Psoas muscle (tissue), 8 donors: ENCODE measurements around the gene POLR2E. TPM values are rescaled to one million over a fixed set of nuclear protein-coding genes. Genes with fewer than 3 reads are reported as not detected.

Source experiments
- ATAC-seq, 4 donors: fragments of 200-7000 bp; cut with Tn5 transposase; one replicate each; pipeline ENCODE4 v1.9.1; 2020; ENCODE audit warnings: moderate library complexity in 3 of 4, mild to moderate bottlenecking in 2 of 4
- DNase-seq, 2 donors: peaks; one replicate each; pipeline ENCODE4 v3.0.0-alpha.2; 2020
- H3K27ac ChIP-seq: fragments of 200-600 bp; one replicate; pipeline ENCODE4 v1.8.0; 2022
- H3K27me3 ChIP-seq, 3 donors: fragments of 200-600 bp in 1 of 3; one replicate each; pipeline versions ENCODE4 v1.6.1 to v1.8.0; 2013 to 2022; ENCODE audit warnings: low read length in 2 of 3, mild to moderate bottlenecking in 2 of 3, moderate library complexity in 1 of 3; ENCODE audit not compliant: insufficient read depth in 3 of 3
- H3K36me3 ChIP-seq, 2 donors: fragments of 200-600 bp in 1 of 2; one replicate each; pipeline versions ENCODE4 v1.6.1 to v1.8.0; 2013 to 2022; ENCODE audit warnings: low read depth in 1 of 2, mild to moderate bottlenecking in 1 of 2, moderate library complexity in 1 of 2; ENCODE audit not compliant: insufficient read depth in 1 of 2
- H3K4me1 ChIP-seq: fragments of 200-600 bp; one replicate; pipeline ENCODE4 v1.8.0; 2022
- H3K4me3 ChIP-seq: fragments of 200-600 bp; one replicate; pipeline ENCODE4 v1.8.0; 2022; ENCODE audit warnings: mild to moderate bottlenecking
- H3K9me3 ChIP-seq: fragments of 200-600 bp; one replicate; pipeline ENCODE4 v1.8.0; 2022
- WGBS, 3 donors: extraction: QIAGEN DNeasy Blood & Tissue Kit; methylation state at CpG; one replicate each; pipeline versions ENCODE4 v1.1.6 to v1.1.7; 2013; 5-methylcytosine and 5-hydroxymethylcytosine counted together
- intact Hi-C, 2 donors: fragments of 100-400 bp; cut with DNase I; formaldehyde crosslinking; loops; one replicate each; pipeline versions ENCODE4 v1.11.0 to v1.14.2; 2022
- polyA plus RNA-seq, 3 donors: library from polyadenylated mRNA; stranded (reverse); fragments of 200-250 nt; gene quantifications; one replicate each; pipeline ENCODE4 v1.2.3, GENCODE V29; 2013
- total RNA-seq, 4 donors: library from RNA; stranded (reverse); fragmentation: NEBNext Ultra II Directional in 2 of 4; extraction: Animal tissue kit (Norgen Biotek cat#: 25700) in 2 of 4; gene quantifications; one replicate each; pipeline versions ENCODE4 v1.2.1 to v1.2.4, GENCODE V29; 2021 to 2023
- TF ChIP-seq, protein P1 (sequence below): fragments of 200-600 bp; IDR thresholded peaks from one replicate; pipeline ENCODE4 v1.8.0; 2022; ENCODE audit warnings: antibody characterized with exemption
- donor health status: healthy with polysubstance abuse.
- donor health status: DM: no; HTN: no; CAD: no; lungs with moderate emphysema.
- donor health status: Bipolar disorder and iron deficiency.
- donor health status: healthy.
- donor health status: DM: yes; HTN: yes; CAD: no.
- donor health status: DM: no; HTN: no; CAD: no.
- donor health status: DM: no; HTN: no; CAD: no.
- donor health status: DM: yes; HTN: yes; CAD: no.

POLR2E gene
- total and polyA plus RNA-seq, 7 donors: 133 to 243 (median 147) TPM

DNA sequence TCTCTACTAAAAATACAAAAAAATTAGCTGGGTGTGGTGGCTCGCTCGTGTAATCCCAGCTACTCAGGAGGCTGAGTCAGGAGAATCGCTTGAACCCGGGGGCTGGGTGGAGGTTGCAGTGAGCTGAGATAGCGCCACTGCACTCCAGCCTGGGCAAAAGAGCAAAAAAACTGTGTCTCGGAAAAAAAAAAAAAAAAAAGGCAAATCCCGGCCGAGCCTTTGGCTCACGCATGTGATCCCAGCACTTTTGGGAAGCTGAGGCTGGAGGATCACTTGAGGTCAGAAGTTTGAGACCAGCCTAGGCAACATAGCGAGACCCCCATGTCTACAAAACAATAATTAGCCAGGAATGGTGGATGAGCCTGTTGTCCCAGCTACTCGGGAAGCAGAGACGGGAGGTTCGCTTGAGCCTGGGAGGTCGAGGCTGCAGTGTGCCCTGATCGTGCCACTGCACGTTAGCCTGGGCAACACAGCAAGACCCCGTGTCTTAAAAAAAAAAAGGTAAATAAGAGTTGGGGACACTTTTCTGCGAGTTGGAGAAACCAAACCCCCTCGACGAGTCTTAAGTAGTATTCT, 8.0 kb upstream of the POLR2E start:
- H3K27me3 ChIP-seq: no peaks in the 10 kb centered on the region
- intact Hi-C loops: no loop called here
- H3K4me3 ChIP-seq: peak overlapping the region; percentile 88
- H3K27ac ChIP-seq: peak overlapping the region; percentile 97
- DNase-seq: no peak
- H3K36me3 ChIP-seq: peaks cover 6 to 23% of the 10 kb centered on the region in 2 donors
- peaks cover 28% of the 10 kb centered on the region for H3K4me1 ChIP-seq
- TF ChIP-seq, protein P1, sequence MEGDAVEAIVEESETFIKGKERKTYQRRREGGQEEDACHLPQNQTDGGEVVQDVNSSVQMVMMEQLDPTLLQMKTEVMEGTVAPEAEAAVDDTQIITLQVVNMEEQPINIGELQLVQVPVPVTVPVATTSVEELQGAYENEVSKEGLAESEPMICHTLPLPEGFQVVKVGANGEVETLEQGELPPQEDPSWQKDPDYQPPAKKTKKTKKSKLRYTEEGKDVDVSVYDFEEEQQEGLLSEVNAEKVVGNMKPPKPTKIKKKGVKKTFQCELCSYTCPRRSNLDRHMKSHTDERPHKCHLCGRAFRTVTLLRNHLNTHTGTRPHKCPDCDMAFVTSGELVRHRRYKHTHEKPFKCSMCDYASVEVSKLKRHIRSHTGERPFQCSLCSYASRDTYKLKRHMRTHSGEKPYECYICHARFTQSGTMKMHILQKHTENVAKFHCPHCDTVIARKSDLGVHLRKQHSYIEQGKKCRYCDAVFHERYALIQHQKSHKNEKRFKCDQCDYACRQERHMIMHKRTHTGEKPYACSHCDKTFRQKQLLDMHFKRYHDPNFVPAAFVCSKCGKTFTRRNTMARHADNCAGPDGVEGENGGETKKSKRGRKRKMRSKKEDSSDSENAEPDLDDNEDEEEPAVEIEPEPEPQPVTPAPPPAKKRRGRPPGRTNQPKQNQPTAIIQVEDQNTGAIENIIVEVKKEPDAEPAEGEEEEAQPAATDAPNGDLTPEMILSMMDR: no peak
- no peaks in the 10 kb centered on the region for H3K9me3 ChIP-seq
- no peak for ATAC-seq
- WGBS, 3 donors: 27 to 37% (median 29%) methylated on average over 20 of the region's 20 CpGs

DNA sequence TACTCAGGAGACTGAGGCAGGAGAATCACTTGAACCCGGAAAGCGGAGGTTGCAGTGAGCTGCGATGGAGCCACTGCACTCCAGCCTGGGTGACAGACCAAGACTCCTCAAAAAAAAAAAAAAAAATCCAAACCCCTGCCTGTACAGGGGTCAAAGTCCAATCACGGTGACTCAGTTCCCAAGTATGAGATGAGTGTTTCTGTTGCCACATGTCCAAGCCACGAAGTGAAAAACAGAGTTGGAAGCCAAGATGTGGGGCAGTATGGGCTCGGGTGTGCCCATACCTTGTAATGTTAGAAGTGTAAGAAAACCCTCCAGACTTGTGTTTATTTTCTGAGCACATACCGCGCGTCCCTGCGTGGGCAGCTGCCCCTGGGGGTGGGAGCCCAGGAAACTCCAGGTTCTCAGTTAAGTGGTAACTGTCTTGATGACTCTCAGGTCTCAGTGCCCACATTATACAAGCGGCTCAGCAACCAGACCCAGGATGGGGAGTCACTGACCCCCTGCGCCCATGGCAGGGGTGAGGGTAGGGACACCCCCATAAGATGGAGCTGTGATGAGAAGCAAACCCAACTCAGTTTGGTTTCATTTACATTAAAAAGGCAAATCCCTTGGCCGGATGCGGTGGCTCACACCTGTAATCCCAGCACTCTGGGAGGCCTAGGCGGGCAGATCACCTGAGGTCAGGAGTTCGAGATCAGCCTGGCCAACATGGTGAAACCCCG, 7.4 kb upstream of the POLR2E start:
- DNase-seq: peak in 1 of 2 donors; percentile 63
- TF ChIP-seq, protein P1: no peak
- peak; percentile 33 to 58 (median 48) for ATAC-seq
- Histone ChIP-seq H3K9me3 (no peaks in the 10 kb centered on the region), H3K4me3 (peak overlapping the region; percentile 88), H3K27me3 (no peaks in the 10 kb centered on the region), H3K27ac (peak overlapping the region; percentile 97), H3K36me3 (peaks cover 6 to 17% of the 10 kb centered on the region in 2 donors), H3K4me1 (peaks cover 28% of the 10 kb centered on the region)
- WGBS, 3 donors: 59 to 68% (median 61%) methylated on average over 17 of the region's 17 CpGs
- intact Hi-C loops: no loop called here

DNA sequence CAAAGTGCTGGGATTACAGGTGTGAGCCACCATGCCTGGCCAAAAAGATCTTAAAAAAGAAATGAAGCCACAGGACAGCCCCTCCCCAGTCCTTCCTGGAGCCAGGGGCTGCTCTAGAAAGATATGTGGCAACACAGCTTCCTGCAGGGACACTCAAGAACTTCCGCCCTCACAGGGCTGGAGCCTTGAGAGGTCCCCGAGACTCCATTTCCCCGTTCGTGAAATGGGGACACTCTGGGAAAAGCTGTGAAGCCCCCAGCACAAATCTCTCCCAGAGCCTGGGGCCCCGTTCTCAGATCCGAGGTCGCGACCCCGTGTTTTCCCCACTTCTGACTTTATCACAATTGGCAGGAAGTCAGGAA, 6.1 kb upstream of the POLR2E start:
- 27 to 37% (median 30%) methylated on average over 9 of the region's 9 CpGs for WGBS, 3 donors
- peaks cover 0 to 4% of the 10 kb centered on the region in 2 donors for H3K36me3 ChIP-seq
- H3K27me3 ChIP-seq: no peaks in the 10 kb centered on the region
- ATAC-seq (no peak), DNase-seq (peak in 1 of 2 donors; percentile 65)
- peaks cover 28% of the 10 kb centered on the region for H3K4me1 ChIP-seq
- TF ChIP-seq, protein P1: no peak
- peak overlapping the region; percentile 1 for H3K4me3 ChIP-seq
- peak overlapping the region; percentile 97 for H3K27ac ChIP-seq
- no peaks in the 10 kb centered on the region for H3K9me3 ChIP-seq
- intact Hi-C loops: no loop called here

DNA sequence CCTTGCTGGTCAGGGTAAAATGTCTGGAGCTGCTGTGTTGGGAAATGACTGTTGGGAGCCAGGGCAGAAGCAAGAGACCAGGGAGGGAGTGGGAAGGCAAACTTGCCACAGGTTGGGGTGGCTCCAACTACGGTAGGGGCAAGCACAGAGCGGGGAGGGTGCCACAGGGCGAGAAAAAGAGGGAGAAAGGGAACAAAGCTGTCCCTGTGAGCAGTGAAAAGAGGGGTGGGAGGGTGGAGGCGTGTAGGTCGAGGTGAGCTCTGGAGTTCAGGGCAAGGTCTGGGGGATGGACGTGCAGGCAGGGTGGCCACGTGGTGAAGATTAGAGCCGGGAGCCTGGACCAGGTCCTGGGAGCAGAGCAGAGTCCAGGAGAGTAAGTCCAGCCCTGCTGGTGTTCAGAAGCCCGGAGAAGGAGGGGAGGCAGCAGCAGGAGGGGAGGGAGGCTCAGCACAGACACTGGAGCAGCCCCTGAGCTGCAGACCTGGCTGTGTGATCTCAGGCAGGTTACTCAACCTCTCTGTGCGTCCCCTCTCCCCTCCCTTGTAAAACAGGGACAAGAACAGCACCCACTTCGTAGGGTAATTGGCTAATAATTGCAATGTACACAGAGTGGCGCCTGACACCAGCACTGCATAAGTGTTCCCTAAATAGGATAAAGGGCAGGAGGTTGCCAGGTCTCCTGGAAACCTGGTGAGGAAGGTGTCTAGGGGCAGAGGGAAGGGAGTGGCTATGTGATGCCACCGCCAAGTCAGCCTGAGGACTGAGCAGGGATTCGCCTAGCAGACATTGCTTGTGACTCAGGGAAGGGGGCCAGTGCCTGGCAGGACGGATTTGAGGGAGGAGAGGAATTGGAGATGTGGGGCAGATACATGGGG, 3.2 kb upstream of the POLR2E start:
- H3K27me3 ChIP-seq: no peaks in the 10 kb centered on the region
- no peaks in the 10 kb centered on the region for H3K9me3 ChIP-seq
- TF ChIP-seq, protein P1: no peak
- DNase-seq (no peak), ATAC-seq (no peak)
- 60 to 74% (median 60%) methylated on average over 15 of the region's 15 CpGs for WGBS, 3 donors
- H3K27ac ChIP-seq: peak overlapping the region; percentile 97
- H3K4me3 ChIP-seq: no peak overlapping the region
- peaks cover 0 to 5% of the 10 kb centered on the region in 2 donors for H3K36me3 ChIP-seq
- H3K4me1 ChIP-seq: peaks cover 37% of the 10 kb centered on the region
- intact Hi-C loops: no loop called here
